GM12874 (cell line): ENCODE results near the gene OR7A17.

Experiments
- TF ChIP-seq, protein P1 (sequence below): IDR thresholded peaks from 2 replicates; pipeline ENCODE4 v1.5.1; 2011; ENCODE audit warnings: low read depth, mild to moderate bottlenecking, control low read depth, low read length, moderate library complexity; ENCODE audit not compliant: insufficient read depth

Gene OR7A17

GRCh38 chr19:14837391-14837790, 48.5 kb downstream of the OR7A17 start:
- TF ChIP-seq, protein P1, sequence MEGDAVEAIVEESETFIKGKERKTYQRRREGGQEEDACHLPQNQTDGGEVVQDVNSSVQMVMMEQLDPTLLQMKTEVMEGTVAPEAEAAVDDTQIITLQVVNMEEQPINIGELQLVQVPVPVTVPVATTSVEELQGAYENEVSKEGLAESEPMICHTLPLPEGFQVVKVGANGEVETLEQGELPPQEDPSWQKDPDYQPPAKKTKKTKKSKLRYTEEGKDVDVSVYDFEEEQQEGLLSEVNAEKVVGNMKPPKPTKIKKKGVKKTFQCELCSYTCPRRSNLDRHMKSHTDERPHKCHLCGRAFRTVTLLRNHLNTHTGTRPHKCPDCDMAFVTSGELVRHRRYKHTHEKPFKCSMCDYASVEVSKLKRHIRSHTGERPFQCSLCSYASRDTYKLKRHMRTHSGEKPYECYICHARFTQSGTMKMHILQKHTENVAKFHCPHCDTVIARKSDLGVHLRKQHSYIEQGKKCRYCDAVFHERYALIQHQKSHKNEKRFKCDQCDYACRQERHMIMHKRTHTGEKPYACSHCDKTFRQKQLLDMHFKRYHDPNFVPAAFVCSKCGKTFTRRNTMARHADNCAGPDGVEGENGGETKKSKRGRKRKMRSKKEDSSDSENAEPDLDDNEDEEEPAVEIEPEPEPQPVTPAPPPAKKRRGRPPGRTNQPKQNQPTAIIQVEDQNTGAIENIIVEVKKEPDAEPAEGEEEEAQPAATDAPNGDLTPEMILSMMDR, result no peak

DNA sequence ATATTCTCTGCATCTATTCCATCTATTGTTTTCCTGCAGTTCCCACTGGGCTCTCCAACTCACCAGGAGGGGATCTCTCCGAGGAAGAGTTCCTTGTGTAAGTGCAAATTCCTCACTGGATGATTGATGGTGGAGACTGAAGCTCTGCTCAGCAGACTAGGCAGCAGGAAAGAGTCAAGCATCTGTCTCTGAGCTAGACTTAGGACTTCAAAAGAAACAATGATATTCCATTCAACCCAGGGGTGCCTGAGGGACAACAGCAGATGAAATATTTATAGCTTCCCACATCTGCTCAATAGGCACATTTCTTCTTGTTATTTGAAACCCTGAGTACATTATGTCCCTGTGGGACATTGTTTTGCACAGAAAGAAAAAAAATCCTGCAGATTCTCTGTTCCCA, 50.9 kb downstream of the OR7A17 start, which contains the start of the genes OR7A5 and OR7C1:
TSS of gene OR7A5 (minus strand) at position 175 of the 400 bp plus-strand sequence. CDS start 6,944 bp downstream, outside the sequence.
TSS of gene OR7C1 (minus strand) at position 175 of the 400 bp plus-strand sequence. CDS start 35,049 bp downstream, outside the sequence.
- TF ChIP-seq, protein P1, result no peak

- TF ChIP-seq, protein P1, result no peak
These were observed 55.2 kb downstream of the OR7A17 start for GRCh38 chr19:14830702-14831101.
